Measurements from ENCODE around the gene CSMD2. TPM values are rescaled to one million over a fixed set of nuclear protein-coding genes. Genes with fewer than 3 reads are reported as not detected.

CSMD2 gene
- total RNA-seq, 6 experiments from 2014 or later = under 0.01 to 0.19 (median 0.09) TPM; not detected in 1

DNA sequence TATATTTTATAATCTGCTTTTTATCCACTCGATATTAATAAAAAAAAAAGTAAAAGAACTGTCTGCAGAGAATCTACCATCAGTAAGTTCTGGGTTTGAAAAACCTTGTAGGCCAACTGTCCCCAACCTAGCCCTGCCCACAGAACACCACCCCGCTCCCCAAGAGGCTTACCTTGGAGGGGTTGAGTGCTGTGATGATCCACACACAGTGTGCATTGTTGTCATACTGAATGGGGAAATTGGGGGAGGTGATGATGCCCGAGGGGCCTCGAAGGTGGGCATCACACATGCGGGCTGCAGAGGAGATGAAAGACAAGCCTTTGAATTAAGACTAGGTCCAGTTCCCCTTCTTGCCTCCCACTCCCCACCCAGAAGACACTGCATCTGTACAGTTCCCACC, 354.5 kb downstream of the CSMD2 start:
- DNase-seq = no peak
- intact Hi-C loops (cut with DNase I) = no loop called here
- Histone ChIP-seq H3K4me1 (no peaks in the 10 kb centered on the region), H3K4me3 (no peak overlapping the region), H3K27ac (no peak overlapping the region), H3K9me3 (peaks cover 0 to 4% (median 0%) of the 10 kb centered on the region in 4 donors), H3K27me3 (no peaks in the 10 kb centered on the region), H3K36me3 (no peaks in the 10 kb centered on the region)
- TF ChIP-seq, protein P1, sequence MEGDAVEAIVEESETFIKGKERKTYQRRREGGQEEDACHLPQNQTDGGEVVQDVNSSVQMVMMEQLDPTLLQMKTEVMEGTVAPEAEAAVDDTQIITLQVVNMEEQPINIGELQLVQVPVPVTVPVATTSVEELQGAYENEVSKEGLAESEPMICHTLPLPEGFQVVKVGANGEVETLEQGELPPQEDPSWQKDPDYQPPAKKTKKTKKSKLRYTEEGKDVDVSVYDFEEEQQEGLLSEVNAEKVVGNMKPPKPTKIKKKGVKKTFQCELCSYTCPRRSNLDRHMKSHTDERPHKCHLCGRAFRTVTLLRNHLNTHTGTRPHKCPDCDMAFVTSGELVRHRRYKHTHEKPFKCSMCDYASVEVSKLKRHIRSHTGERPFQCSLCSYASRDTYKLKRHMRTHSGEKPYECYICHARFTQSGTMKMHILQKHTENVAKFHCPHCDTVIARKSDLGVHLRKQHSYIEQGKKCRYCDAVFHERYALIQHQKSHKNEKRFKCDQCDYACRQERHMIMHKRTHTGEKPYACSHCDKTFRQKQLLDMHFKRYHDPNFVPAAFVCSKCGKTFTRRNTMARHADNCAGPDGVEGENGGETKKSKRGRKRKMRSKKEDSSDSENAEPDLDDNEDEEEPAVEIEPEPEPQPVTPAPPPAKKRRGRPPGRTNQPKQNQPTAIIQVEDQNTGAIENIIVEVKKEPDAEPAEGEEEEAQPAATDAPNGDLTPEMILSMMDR (IDR thresholded peaks at IDR 0.05) = no peak
- TF ChIP-seq POLR2A (IDR thresholded peaks at IDR 0.05) = no peak
- no peak for ATAC-seq
- 44% methylated on average over 2 of the region's 5 CpGs for WGBS (ENCODE audit: insufficient coverage, low coverage, low lambda C conversion rate, missing lambda C conversion rate)

DNA sequence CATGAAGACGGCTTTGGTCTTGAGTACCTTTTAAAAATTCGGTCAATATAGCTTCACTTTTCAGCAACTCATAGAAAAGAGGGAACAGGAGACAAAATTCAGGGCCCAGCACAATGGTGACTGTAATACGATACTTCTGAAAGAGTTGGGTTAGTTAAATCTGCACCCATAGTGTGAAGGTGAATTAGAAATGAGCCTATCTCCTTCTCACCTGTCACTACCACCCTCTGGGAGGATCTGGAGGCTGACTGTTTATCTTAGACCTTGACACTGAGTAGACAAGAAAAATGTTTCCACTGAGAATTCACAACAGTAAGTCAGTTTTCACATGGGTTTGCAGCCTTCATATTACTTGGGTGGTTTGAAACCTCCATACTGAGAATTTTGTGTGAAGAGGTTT, 359.0 kb downstream of the CSMD2 start:
- DNase-seq (no peak), ATAC-seq (no peak)
- intact Hi-C loops (cut with DNase I) = no loop called here
- WGBS (ENCODE audit: insufficient coverage, low coverage, low lambda C conversion rate, missing lambda C conversion rate) = 51% methylated on average over 3 of the region's 3 CpGs
- TF ChIP-seq, protein P1 (IDR thresholded peaks at IDR 0.05) = no peak
- H3K4me3 ChIP-seq = no peak overlapping the region
- no peak overlapping the region for H3K27ac ChIP-seq
- H3K27me3 ChIP-seq = no peaks in the 10 kb centered on the region
- H3K36me3 ChIP-seq = no peaks in the 10 kb centered on the region
- H3K4me1 ChIP-seq = no peaks in the 10 kb centered on the region
- peaks cover 0 to 4% (median 0%) of the 10 kb centered on the region in 4 donors for H3K9me3 ChIP-seq

DNA sequence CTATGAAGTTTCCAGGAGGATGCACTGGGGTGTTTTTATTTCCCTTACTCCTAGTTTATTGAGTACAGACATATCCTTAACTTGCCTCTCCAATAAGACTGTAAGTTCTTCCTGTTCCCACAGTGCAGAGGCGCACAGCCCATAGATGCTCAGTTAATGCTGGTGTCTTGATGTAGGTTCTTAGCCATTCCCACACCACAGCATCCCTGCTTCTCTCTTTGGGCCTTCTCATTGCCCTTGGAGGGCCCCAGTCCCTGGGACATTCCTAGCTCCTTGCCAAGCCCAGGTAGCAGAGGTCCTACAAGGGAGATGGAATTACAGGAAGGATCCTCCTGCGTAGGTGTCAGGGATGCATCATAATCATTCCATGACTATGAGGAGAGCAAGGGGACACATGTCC, 362.8 kb downstream of the CSMD2 start:
- DNase-seq = no peak
- Histone ChIP-seq H3K9me3 (peaks cover 0 to 4% (median 0%) of the 10 kb centered on the region in 4 donors), H3K27me3 (no peaks in the 10 kb centered on the region), H3K4me1 (no peaks in the 10 kb centered on the region), H3K36me3 (no peaks in the 10 kb centered on the region), H3K4me3 (no peak overlapping the region), H3K27ac (no peak overlapping the region)
- WGBS (ENCODE audit: insufficient coverage, low coverage, low lambda C conversion rate, missing lambda C conversion rate) = 88% methylated on average over 1 of the region's 2 CpGs
- ATAC-seq = no peak
- intact Hi-C loops (cut with DNase I) = no loop called here
- TF ChIP-seq, protein P1 (IDR thresholded peaks at IDR 0.05) = no peak
- TF ChIP-seq POLR2A (IDR thresholded peaks at IDR 0.05) = no peak

DNA sequence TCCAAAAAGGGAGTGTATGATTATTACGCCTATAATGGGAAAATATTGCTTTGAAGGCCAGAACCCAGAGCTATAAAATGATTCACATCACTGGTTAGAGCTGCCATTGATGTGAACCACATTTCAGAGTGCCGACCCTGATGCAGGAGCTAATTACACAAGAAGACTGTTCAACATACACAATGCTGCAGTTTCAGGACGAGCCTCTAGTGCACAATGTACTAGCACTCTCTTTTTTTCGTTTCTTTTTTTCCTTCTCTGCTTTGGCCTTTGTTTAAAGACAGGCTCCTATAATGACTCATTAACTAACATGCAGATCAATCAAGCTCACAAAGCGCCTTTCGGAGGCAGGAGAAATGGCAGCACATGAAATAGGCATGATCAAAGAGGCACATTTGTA, 367.2 kb downstream of the CSMD2 start:
- TF ChIP-seq, protein P1 (IDR thresholded peaks at IDR 0.05) = no peak
- Histone ChIP-seq H3K27ac (no peak overlapping the region), H3K27me3 (no peaks in the 10 kb centered on the region), H3K4me1 (no peaks in the 10 kb centered on the region), H3K36me3 (no peaks in the 10 kb centered on the region), H3K9me3 (no peaks in the 10 kb centered on the region), H3K4me3 (no peak overlapping the region)
- ATAC-seq (no peak), DNase-seq (no peak)
- intact Hi-C loops (cut with DNase I) = no loop called here
- 47% methylated on average over 5 of the region's 6 CpGs for WGBS (ENCODE audit: insufficient coverage, low coverage, low lambda C conversion rate, missing lambda C conversion rate)

DNA sequence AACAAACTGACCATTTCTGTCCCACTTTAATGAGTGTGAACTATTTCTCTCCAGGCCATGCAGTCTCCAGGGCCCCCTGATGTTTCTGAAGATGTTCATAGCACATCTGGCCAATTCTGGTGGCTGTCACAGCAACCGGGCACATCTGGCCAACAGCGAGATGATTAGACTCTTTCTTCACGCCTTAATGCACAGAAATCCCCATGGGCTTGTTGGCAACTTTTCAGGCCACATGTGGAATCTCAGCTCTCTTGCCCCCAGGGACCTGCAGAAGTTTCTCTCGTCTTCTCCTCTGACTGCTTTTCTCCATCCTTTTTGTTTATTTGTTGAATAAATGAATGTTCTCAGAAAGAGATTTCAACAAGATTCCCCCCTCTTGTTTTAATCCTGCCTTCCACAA, 372.4 kb downstream of the CSMD2 start:
- Histone ChIP-seq H3K27me3 (no peaks in the 10 kb centered on the region), H3K36me3 (no peaks in the 10 kb centered on the region), H3K4me1 (no peaks in the 10 kb centered on the region), H3K9me3 (no peaks in the 10 kb centered on the region), H3K4me3 (no peak overlapping the region), H3K27ac (no peak overlapping the region)
- DNase-seq = no peak
- 38% methylated on average over 2 of the region's 4 CpGs for WGBS (ENCODE audit: insufficient coverage, low coverage, low lambda C conversion rate, missing lambda C conversion rate)
- no peak for TF ChIP-seq POLR2A (IDR thresholded peaks at IDR 0.05)
- TF ChIP-seq, protein P1 (IDR thresholded peaks at IDR 0.05) = no peak
- intact Hi-C loops (cut with DNase I) = no loop called here
- no peak for ATAC-seq
